BLaER1 (cell line): ENCODE results near the gene GTF2A1L.
"Not testable (repeated sequence)": the region's sequence is repeated elsewhere in the genome, so short reads cannot be mapped to it uniquely, and the experiment has no call there.

ENCODE experiments used
- H3K27ac ChIP-seq: shearing (Covaris generic); formaldehyde crosslinking; 2 replicates; pipeline ENCODE4 v1.8.1; 2022
- H3K27me3 ChIP-seq: shearing (Covaris generic); formaldehyde crosslinking; 2 replicates; pipeline ENCODE4 v1.8.1; 2022
- H3K36me3 ChIP-seq: shearing (Covaris generic); formaldehyde crosslinking; 2 replicates; pipeline ENCODE4 v1.8.1; 2022
- H3K4me1 ChIP-seq: shearing (Covaris generic); formaldehyde crosslinking; 2 replicates; pipeline ENCODE4 v1.8.1; 2022
- H3K4me2 ChIP-seq: shearing (Covaris generic); formaldehyde crosslinking; 2 replicates; pipeline ENCODE4 v1.8.1; 2022
- H3K4me3 ChIP-seq: shearing (Covaris generic); formaldehyde crosslinking; 2 replicates; pipeline ENCODE4 v1.8.1; 2022
- H3K9ac ChIP-seq: shearing (Covaris generic); formaldehyde crosslinking; 2 replicates; pipeline ENCODE4 v1.8.1; 2022
- H3K9me3 ChIP-seq: shearing (Covaris generic); formaldehyde crosslinking; 2 replicates; pipeline ENCODE4 v1.8.1; 2022
- H4K20me1 ChIP-seq: shearing (Covaris generic); formaldehyde crosslinking; 2 replicates; pipeline ENCODE4 v1.8.1; 2022
- Cebpa-rat ChIP-seq: shearing (Covaris generic); IDR thresholded peaks from 2 replicates; pipeline ENCODE4 v1.8.1; 2022

The GTF2A1L gene

GRCh38 chr2:48587961-48588360 is 29.7 kb upstream of the GTF2A1L start:
- H3K9me3 ChIP-seq, result no peaks in the 10 kb centered on the region
- peaks cover 3% of the 10 kb centered on the region; the same call in 1 of the 2 replicates for H3K36me3 ChIP-seq
- H3K27ac ChIP-seq, result no peak overlapping the region
- H3K4me1 ChIP-seq, result no peaks in the 10 kb centered on the region
- no peak overlapping the region for H3K4me2 ChIP-seq
- no peaks in the 10 kb centered on the region for H3K27me3 ChIP-seq
- no peaks in the 10 kb centered on the region for H4K20me1 ChIP-seq
- no peak overlapping the region for H3K9ac ChIP-seq
- no peak overlapping the region for H3K4me3 ChIP-seq
- no peak for TF ChIP-seq Cebpa-rat

- no peaks in the 10 kb centered on the region for H3K27me3 ChIP-seq
- H3K9ac ChIP-seq, result no peak overlapping the region
- no peak overlapping the region for H3K4me2 ChIP-seq
- no peak overlapping the region for H3K27ac ChIP-seq
- no peaks in the 10 kb centered on the region for H3K4me1 ChIP-seq
- TF ChIP-seq Cebpa-rat, result no peak
- no peaks in the 10 kb centered on the region for H4K20me1 ChIP-seq
- H3K4me3 ChIP-seq, result no peak overlapping the region
- H3K36me3 ChIP-seq, result peaks cover 3% of the 10 kb centered on the region; the same call in 1 of the 2 replicates
- H3K9me3 ChIP-seq, result no peaks in the 10 kb centered on the region
Measured at GRCh38 chr2:48588745-48589144, 28.9 kb upstream of the GTF2A1L start.

GRCh38 chr2:48589170-48589767 is 28.4 kb upstream of the GTF2A1L start:
- Histone ChIP-seq H3K4me3 (no peak overlapping the region), H3K27me3 (no peaks in the 10 kb centered on the region), H3K4me2 (no peak overlapping the region), H3K27ac (no peak overlapping the region), H3K9me3 (no peaks in the 10 kb centered on the region), H3K4me1 (no peaks in the 10 kb centered on the region), H4K20me1 (no peaks in the 10 kb centered on the region), H3K9ac (no peak overlapping the region), H3K36me3 (peaks cover 3% of the 10 kb centered on the region; the same call in 1 of the 2 replicates)
- no peak for TF ChIP-seq Cebpa-rat

GRCh38 chr2:48590017-48590416 is 27.6 kb upstream of the GTF2A1L start:
- no peak overlapping the region for H3K4me2 ChIP-seq
- H4K20me1 ChIP-seq, result no peaks in the 10 kb centered on the region
- no peak for TF ChIP-seq Cebpa-rat
- H3K4me3 ChIP-seq, result no peak overlapping the region
- peaks cover 3% of the 10 kb centered on the region; the same call in 1 of the 2 replicates for H3K36me3 ChIP-seq
- no peak overlapping the region for H3K9ac ChIP-seq
- no peaks in the 10 kb centered on the region for H3K27me3 ChIP-seq
- H3K27ac ChIP-seq, result no peak overlapping the region
- no peaks in the 10 kb centered on the region for H3K4me1 ChIP-seq
- H3K9me3 ChIP-seq, result no peaks in the 10 kb centered on the region

- H3K4me3 ChIP-seq, result no peak overlapping the region
- no peaks in the 10 kb centered on the region for H3K9me3 ChIP-seq
- H3K4me1 ChIP-seq, result no peaks in the 10 kb centered on the region
- no peak overlapping the region for H3K4me2 ChIP-seq
- H3K36me3 ChIP-seq, result no peaks in the 10 kb centered on the region; the same call in 1 of the 2 replicates
- no peak for TF ChIP-seq Cebpa-rat
- H4K20me1 ChIP-seq, result no peaks in the 10 kb centered on the region
- no peak overlapping the region for H3K9ac ChIP-seq
- H3K27me3 ChIP-seq, result no peaks in the 10 kb centered on the region
- no peak overlapping the region for H3K27ac ChIP-seq
Measured at GRCh38 chr2:48592067-48592466, 25.6 kb upstream of the GTF2A1L start.

- not testable (repeated sequence) for H3K4me1 ChIP-seq, H3K36me3 ChIP-seq, H3K27ac ChIP-seq, H3K9ac ChIP-seq, H3K27me3 ChIP-seq, H3K4me3 ChIP-seq, H3K9me3 ChIP-seq, H4K20me1 ChIP-seq, H3K4me2 ChIP-seq
Measured at GRCh38 chr2:48596751-48597150, 20.9 kb upstream of the GTF2A1L start.

GRCh38 chr2:48597492-48597891 is 20.2 kb upstream of the GTF2A1L start:
- no peak for TF ChIP-seq Cebpa-rat
- no peak overlapping the region for H3K27ac ChIP-seq
- no peaks in the 10 kb centered on the region for H3K4me1 ChIP-seq
- no peak overlapping the region for H3K4me2 ChIP-seq
- H3K9ac ChIP-seq, result no peak overlapping the region
- H4K20me1 ChIP-seq, result no peaks in the 10 kb centered on the region
- no peaks in the 10 kb centered on the region for H3K9me3 ChIP-seq
- no peaks in the 10 kb centered on the region for H3K27me3 ChIP-seq
- H3K4me3 ChIP-seq, result no peak overlapping the region
- H3K36me3 ChIP-seq, result no peaks in the 10 kb centered on the region; the same call in 1 of the 2 replicates

- no peak overlapping the region for H3K27ac ChIP-seq
- H3K36me3 ChIP-seq, result no peaks in the 10 kb centered on the region; the same call in 1 of the 2 replicates
- TF ChIP-seq Cebpa-rat, result no peak
- no peaks in the 10 kb centered on the region for H3K27me3 ChIP-seq
- H3K9me3 ChIP-seq, result no peaks in the 10 kb centered on the region
- H3K9ac ChIP-seq, result no peak overlapping the region
- H4K20me1 ChIP-seq, result no peaks in the 10 kb centered on the region
- H3K4me1 ChIP-seq, result no peaks in the 10 kb centered on the region
- no peak overlapping the region for H3K4me2 ChIP-seq
- no peak overlapping the region for H3K4me3 ChIP-seq
Measured at GRCh38 chr2:48600204-48600813, 17.3 kb upstream of the GTF2A1L start.

- no peak overlapping the region for H3K4me2 ChIP-seq
Measured at GRCh38 chr2:48600917-48601316, 16.7 kb upstream of the GTF2A1L start.

GRCh38 chr2:48601349-48601748 is 16.3 kb upstream of the GTF2A1L start:
- Histone ChIP-seq H3K36me3 (no peaks in the 10 kb centered on the region; the same call in 1 of the 2 replicates), H4K20me1 (no peaks in the 10 kb centered on the region), H3K27me3 (no peaks in the 10 kb centered on the region), H3K9ac (no peak overlapping the region), H3K4me3 (no peak overlapping the region), H3K4me2 (no peak overlapping the region), H3K9me3 (no peaks in the 10 kb centered on the region), H3K27ac (no peak overlapping the region), H3K4me1 (no peaks in the 10 kb centered on the region)
- no peak for TF ChIP-seq Cebpa-rat

More at GRCh38 chr2:48600917-48601316, 16.7 kb upstream of the GTF2A1L start:
- Histone ChIP-seq H3K27me3 (no peaks in the 10 kb centered on the region), H3K36me3 (no peaks in the 10 kb centered on the region; the same call in 1 of the 2 replicates), H3K9ac (no peak overlapping the region), H3K4me3 (no peak overlapping the region), H3K4me1 (no peaks in the 10 kb centered on the region), H3K9me3 (no peaks in the 10 kb centered on the region), H4K20me1 (no peaks in the 10 kb centered on the region), H3K27ac (no peak overlapping the region)
- TF ChIP-seq Cebpa-rat, result no peak
